ENCODE results near the gene CGAS.
A peak's percentile ranks its signal among the peaks of the same experiment; 100 is the strongest.
"Not testable (repeated sequence)": the region's sequence is repeated elsewhere in the genome, so short reads cannot be mapped to it uniquely, and the experiment has no call there.

The CGAS gene

GRCh38 chr6:73394577-73395354, 57.3 kb downstream of the CGAS start, which contains the start of gene DDX43:
DDX43 (plus strand) TSS chr6:73394828; CDS start chr6:73394906, 78 bp downstream.
- DNase-seq, result no peak

DNA sequence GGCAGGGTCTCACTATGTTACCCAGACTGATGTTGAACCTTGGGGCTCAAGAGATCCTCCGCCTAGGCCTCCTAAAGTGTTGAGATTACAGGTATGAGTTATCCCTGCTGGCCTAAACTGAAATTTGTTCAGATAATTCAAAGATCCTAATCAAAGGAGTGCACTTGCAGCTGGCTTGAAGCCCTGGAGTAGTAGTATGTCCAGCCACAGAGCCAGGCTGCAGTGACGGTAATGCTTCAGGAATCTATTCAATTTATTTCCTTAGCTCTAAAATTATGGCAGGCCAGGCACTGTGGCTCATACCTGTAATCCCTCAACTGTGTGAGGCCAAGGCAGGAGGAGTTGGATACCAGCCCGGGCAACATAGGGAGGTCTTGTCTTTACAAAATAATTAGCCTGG, 58.8 kb downstream of the CGAS start:
- DNase-seq, result no peak

DNA sequence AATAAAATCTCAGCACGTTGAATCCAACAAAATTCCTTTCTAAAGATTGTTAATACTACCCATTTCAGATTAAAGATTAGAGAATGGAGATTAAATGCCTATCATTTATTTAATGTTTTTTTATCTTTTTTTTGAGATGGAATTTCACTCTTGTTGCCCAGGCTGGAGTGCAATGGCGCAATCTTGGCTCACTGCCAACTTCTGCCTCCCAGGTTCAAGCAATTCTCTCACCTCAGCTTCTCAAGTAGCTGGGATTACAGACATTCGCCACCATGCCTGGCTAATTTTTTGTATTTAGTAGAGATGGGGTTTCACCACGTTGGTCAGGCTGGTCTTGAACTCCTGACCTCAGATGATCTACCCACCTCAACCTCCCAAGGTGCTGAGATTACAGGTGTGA, 59.9 kb downstream of the CGAS start:
- not testable (repeated sequence) for DNase-seq

DNA sequence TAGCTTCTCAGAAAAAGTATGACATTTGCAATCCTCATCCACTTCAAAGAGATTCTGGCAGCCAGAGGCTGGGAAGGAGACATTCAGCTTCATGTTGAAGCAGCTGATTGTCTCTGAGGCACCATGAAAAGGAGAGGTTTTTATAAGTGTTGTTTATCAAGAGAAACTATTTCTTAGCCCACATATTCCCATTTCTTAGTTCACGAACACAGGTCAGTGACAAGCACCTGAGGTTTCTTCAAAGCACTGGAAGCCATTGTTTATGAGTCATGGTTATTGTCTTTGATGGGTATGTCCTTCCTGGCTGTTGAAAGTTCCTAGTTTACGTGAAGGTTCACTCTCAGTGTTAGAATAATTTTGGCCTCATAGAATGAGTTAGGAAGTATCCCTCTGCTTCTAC, 60.4 kb downstream of the CGAS start:
- DNase-seq, result no peak

- no peak for DNase-seq
Measured at GRCh38 chr6:73389854-73390253, 62.2 kb downstream of the CGAS start.

GRCh38 chr6:73388800-73389512, 63.1 kb downstream of the CGAS start:
- peak; percentile 64 for DNase-seq

DNA sequence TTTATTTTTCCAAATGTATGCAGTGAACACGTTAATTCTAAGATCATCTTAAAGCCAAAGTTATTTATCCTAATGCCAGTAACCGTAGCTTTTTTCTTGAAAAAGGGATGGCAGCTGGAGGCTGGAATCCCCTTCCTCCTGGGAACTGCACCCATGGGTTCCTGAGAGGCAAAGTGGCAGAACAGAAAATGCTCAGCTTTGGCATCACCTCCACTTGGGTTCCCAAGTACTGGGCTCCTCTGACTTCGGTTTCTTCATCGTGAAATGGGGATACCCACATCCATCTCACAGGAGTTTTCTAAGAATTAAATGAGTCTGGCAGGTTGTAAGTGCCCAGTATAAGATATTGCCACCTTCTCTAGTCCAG, 63.7 kb downstream of the CGAS start:
- no peak for DNase-seq

DNA sequence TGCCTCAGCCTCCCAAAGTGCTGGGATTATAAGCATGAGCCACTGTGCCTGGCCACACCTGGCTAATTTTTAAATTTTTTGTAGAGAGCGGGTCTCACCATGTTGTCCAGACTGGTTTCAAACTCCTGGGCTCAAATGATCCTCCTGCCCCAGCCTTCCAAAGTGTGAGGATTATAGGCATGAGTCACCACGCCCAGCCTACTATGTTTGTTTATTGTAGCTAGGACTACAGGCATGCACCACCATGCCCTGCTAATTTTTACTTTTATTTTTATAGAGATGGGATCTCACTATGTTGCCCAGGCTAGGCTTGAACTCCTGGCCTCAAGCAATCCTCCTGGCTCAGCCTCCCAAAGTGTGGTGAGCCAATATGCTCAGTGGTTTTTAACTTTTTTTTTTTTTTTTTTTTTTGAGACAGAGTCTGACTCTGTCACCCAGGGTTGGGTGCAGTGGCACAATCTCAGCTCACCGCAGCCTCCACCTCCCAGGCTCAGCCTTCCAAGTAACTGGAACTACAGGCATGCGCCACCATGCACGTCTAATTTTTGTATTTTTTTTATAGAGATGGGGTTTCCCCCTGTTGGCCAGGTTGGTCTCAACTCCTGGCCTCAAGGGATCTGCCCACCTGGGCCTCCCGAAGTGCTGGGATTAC, 69.5 kb downstream of the CGAS start:
- no peak for DNase-seq

- DNase-seq, result not testable (repeated sequence)
Measured at GRCh38 chr6:73381531-73381930, 70.6 kb downstream of the CGAS start.

DNA sequence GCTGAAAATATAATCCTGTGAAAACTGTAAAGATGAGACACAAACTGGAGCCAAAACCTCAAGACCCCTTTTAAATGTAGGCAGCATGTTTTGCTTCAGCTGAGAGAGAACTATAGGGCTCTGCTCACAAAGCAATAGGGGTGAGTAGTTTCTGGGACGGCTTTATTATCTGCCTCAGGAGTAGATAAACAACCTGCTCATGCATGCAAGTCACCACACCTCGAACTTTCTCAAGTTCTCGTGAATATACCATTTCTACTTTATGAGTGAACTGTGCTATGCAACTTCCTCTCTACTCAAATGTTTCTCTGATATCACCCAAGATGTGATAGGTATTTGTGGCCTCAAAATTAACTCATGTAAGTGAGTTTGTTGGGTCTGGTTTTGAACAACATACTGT, 74.9 kb downstream of the CGAS start:
- DNase-seq, result no peak

DNA sequence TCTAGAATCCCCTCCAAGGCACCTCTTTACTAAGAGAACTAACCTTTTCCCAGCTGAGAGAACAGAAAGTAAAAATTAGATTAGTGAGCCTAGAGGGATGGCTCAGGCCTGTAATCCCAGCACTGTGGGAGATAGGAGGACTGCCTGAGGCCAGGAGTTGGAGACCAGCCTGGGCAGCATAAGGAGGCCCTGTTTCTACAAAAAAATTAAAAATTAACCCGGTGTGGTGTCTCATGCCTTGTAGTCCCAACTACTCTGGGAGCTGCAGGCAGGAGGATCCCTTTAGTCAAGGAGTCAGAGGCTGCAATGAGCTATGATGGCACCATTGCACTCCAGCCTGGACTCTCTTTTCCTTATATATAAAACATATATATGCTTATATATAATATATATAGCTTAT, 76.9 kb downstream of the CGAS start:
- peak; percentile 37 for DNase-seq
